ENCODE data around the gene THADA. TPM values are rescaled to one million over a fixed set of nuclear protein-coding genes. Genes with fewer than 3 reads are reported as not detected.

THADA gene
- total RNA-seq, 1 donor from 2014 or later = 51.4 TPM

DNA sequence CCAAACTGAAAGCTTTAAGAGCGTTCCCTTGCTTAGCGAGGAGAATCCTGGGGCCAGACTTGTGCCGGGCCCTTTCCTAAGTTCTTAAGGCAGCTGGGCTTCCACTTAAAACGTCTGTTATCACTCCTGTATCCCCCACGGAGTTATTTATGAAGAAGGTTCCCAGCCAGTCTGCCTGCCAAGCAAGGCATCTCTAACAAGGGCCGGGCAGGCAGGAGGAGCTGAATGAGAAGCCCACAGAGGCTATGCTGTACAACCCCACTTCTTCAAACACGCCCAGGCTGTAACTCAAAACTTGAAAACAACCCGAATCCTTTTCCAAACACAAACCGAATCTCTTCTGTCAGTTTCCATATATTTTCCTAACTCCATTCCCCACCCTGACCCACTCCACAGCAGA, 330.4 kb downstream of the THADA start:
- H3K27me3 Mint-ChIP-seq = no peaks in the 10 kb centered on the region
- no peaks in the 10 kb centered on the region for H3K9me3 Mint-ChIP-seq
- DNase-seq (no peak), ATAC-seq (ENCODE audit: low read depth) (no peak)
- no peak overlapping the region for H3K27ac Mint-ChIP-seq
- intact Hi-C loops (cut with micrococcal nuclease) = no loop called here
- ChIA-PET POLR2A (no interaction called here), CTCF (interaction anchor here (1.1 kb wide), 1 partner anchor 37 kb away, joined by 4 read pairs; no protein-coding TSS in a partner anchor)
- H3K4me1 Mint-ChIP-seq = no peaks in the 10 kb centered on the region
- H3K36me3 Mint-ChIP-seq (ENCODE audit: low read depth) = peaks cover 71% of the 10 kb centered on the region
- TF ChIP-seq CTCF (IDR thresholded peaks at IDR 0.05) = no peak
- no peak overlapping the region for H3K4me3 Mint-ChIP-seq

DNA sequence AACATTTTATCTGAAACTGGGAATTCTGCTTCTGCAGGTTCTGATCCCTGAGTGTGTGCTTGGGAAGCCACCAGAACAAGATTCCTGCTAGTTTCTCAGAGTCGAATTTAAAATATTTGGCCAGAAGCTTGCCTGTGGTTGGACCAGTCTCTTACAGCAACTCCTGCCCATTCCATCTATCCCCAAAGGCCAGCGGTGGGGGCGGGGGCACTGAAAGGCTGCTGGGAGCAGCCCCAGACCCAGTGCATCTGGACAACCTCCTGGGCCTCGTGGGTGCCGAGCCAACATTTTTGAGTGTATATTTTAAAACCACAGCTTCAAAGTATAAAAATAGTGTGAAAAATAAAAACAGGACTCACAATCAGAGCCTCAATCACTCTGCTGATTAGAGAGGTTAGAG, 330.8 kb downstream of the THADA start:
- Mint-ChIP-seq H3K27me3 (no peaks in the 10 kb centered on the region), H3K4me1 (no peaks in the 10 kb centered on the region), H3K4me3 (no peak overlapping the region), H3K9me3 (no peaks in the 10 kb centered on the region), H3K27ac (no peak overlapping the region), H3K36me3 (ENCODE audit: low read depth) (peaks cover 67% of the 10 kb centered on the region)
- no peak for DNase-seq
- POLR2A ChIA-PET = no interaction called here
- ATAC-seq (ENCODE audit: low read depth) = no peak
- CTCF ChIA-PET = interaction anchor here (1.1 kb wide), 1 partner anchor 36 kb away, joined by 4 read pairs; no protein-coding TSS in a partner anchor
- no peak for TF ChIP-seq CTCF (IDR thresholded peaks at IDR 0.05)
- intact Hi-C loops (cut with micrococcal nuclease) = no loop called here

- Mint-ChIP-seq H3K9me3 (no peaks in the 10 kb centered on the region), H3K36me3 (ENCODE audit: low read depth) (peaks cover 51% of the 10 kb centered on the region), H3K27me3 (no peaks in the 10 kb centered on the region), H3K4me3 (no peak overlapping the region), H3K27ac (no peak overlapping the region), H3K4me1 (no peaks in the 10 kb centered on the region)
- ATAC-seq (ENCODE audit: low read depth) (no peak), DNase-seq (no peak)
- no peak for TF ChIP-seq CTCF (IDR thresholded peaks at IDR 0.05)
- POLR2A ChIA-PET = no interaction called here
- intact Hi-C loops (cut with micrococcal nuclease) = no loop called here
- CTCF ChIA-PET = no interaction called here
Observed at GRCh38 chr2:43262951-43263350, 332.9 kb downstream of the THADA start.

DNA sequence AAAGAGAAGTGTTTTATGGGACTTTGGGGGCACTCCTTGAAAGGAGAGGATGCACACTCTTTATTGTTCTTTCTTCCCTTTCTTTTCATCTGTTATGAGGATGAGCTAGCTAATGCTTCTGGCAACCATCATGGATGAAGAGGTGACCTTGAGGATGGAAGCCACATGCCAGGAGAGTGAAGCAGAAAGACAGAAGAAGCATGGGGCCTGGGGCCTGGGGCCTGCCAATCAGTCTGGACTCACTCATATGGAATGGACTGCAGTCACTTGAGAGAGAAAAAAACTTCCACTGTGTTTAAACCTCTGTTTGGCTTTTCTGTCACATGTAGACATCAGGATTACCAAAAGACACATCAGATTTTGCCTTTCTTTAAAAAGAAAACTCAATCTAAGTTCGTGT, 333.6 kb downstream of the THADA start:
- intact Hi-C loops (cut with micrococcal nuclease) = no loop called here
- Mint-ChIP-seq H3K4me3 (no peak overlapping the region), H3K27ac (no peak overlapping the region), H3K36me3 (ENCODE audit: low read depth) (peaks cover 49% of the 10 kb centered on the region), H3K4me1 (no peaks in the 10 kb centered on the region), H3K9me3 (no peaks in the 10 kb centered on the region), H3K27me3 (no peaks in the 10 kb centered on the region)
- no peak for TF ChIP-seq CTCF (IDR thresholded peaks at IDR 0.05)
- CTCF ChIA-PET = no interaction called here
- ATAC-seq (ENCODE audit: low read depth) = no peak
- POLR2A ChIA-PET = no interaction called here
- DNase-seq = no peak

- intact Hi-C loops (cut with micrococcal nuclease) = no loop called here
- H3K36me3 Mint-ChIP-seq (ENCODE audit: low read depth) = peaks cover 42% of the 10 kb centered on the region
- H3K4me1 Mint-ChIP-seq = no peaks in the 10 kb centered on the region
- H3K9me3 Mint-ChIP-seq = no peaks in the 10 kb centered on the region
- no peak overlapping the region for H3K4me3 Mint-ChIP-seq
- DNase-seq = no peak
- no peak overlapping the region for H3K27ac Mint-ChIP-seq
- POLR2A ChIA-PET = no interaction called here
- H3K27me3 Mint-ChIP-seq = no peaks in the 10 kb centered on the region
- TF ChIP-seq CTCF (IDR thresholded peaks at IDR 0.05) = no peak
- CTCF ChIA-PET = no interaction called here
- no peak for ATAC-seq (ENCODE audit: low read depth)
Observed at GRCh38 chr2:43259512-43259911, 336.3 kb downstream of the THADA start.

Measured in activated B cell treated with CpG ODN at 0.5 μM for 24 hours (primary cell).